Loucy (cell line): ENCODE results near the gene CHCHD6.

Experiments used
- H2AFZ ChIP-seq: fragments of 200-600 bp; sonication (generic); 2 replicates; pipeline ENCODE4 v1.6.0; 2016; ENCODE audit warnings: antibody characterized with exemption, mild to moderate bottlenecking, low read length, moderate library complexity
- H3F3A ChIP-seq: fragments of 200-600 bp; 2 replicates; pipeline ENCODE4 v1.6.0; 2016; ENCODE audit warnings: antibody characterized with exemption, low read depth, mild to moderate bottlenecking
- H3K27me3 ChIP-seq: fragments of 200-600 bp; sonication (generic); 2 replicates; pipeline ENCODE4 v1.6.1; 2014; ENCODE audit warnings: low read length, mild to moderate bottlenecking; ENCODE audit not compliant: insufficient read depth, poor library complexity, severe bottlenecking
- H3K36me3 ChIP-seq: fragments of 200-600 bp; sonication (generic); 2 replicates; pipeline ENCODE4 v1.6.1; 2016; ENCODE audit warnings: low read length; ENCODE audit not compliant: insufficient read depth
- H3K4me1 ChIP-seq: fragments of 200-600 bp; sonication (generic); 2 replicates; pipeline ENCODE4 v1.5.1; 2014; ENCODE audit warnings: low read length, mild to moderate bottlenecking; ENCODE audit not compliant: insufficient read depth, poor library complexity, severe bottlenecking
- H3K4me2 ChIP-seq: fragments of 200-600 bp; sonication (generic); 2 replicates; pipeline ENCODE4 v1.6.0; 2014; ENCODE audit warnings: antibody characterized with exemption, low read length, low read depth, mild to moderate bottlenecking; ENCODE audit not compliant: poor library complexity, severe bottlenecking
- H3K4me3 ChIP-seq: fragments of 200-600 bp; sonication (generic); 2 replicates; pipeline ENCODE4 v1.5.1; 2014; ENCODE audit warnings: low read length, mild to moderate bottlenecking, mixed read lengths; ENCODE audit not compliant: poor library complexity, severe bottlenecking
- H3K79me2 ChIP-seq: fragments of 200-600 bp; sonication (generic); 2 replicates; pipeline ENCODE4 v1.6.1; 2014; ENCODE audit warnings: low read length; ENCODE audit not compliant: insufficient read depth
- H3K9ac ChIP-seq: fragments of 200-600 bp; sonication (generic); 2 replicates; pipeline ENCODE4 v1.6.0; 2014; ENCODE audit warnings: mild to moderate bottlenecking, low read depth, low read length, moderate library complexity; ENCODE audit not compliant: poor library complexity, severe bottlenecking
- H3K9me2 ChIP-seq: fragments of 200-600 bp; sonication (generic); replicated peaks from 2 replicates; pipeline ENCODE4 v1.6.1; 2016; ENCODE audit warnings: low read depth, low read length, mixed read lengths
- H3K9me3 ChIP-seq: fragments of 200-600 bp; sonication (generic); 2 replicates; pipeline ENCODE4 v1.6.1; 2014; ENCODE audit warnings: mild to moderate bottlenecking, antibody characterized with exemption, low read length, low read depth; ENCODE audit not compliant: insufficient read depth
- H4K20me1 ChIP-seq: fragments of 200-600 bp; sonication (generic); 2 replicates; pipeline ENCODE4 v1.6.0; 2014; ENCODE audit warnings: antibody characterized with exemption, low read length, mild to moderate bottlenecking; ENCODE audit not compliant: insufficient read depth, poor library complexity, severe bottlenecking
- EZH2phosphoT487 ChIP-seq: fragments of 200-600 bp; IDR thresholded peaks from 2 replicates; pipeline ENCODE4 v1.6.1; 2018; ENCODE audit warnings: antibody characterized with exemption, mild to moderate bottlenecking, moderate library complexity, borderline replicate concordance
- TF ChIP-seq, protein P1 (sequence below): fragments of 200-600 bp; sonication (generic); conservative IDR thresholded peaks from 2 replicates; pipeline ENCODE4 v1.5.1; 2014; ENCODE audit warnings: mild to moderate bottlenecking, antibody characterized with exemption, low read length

Gene CHCHD6

DNA sequence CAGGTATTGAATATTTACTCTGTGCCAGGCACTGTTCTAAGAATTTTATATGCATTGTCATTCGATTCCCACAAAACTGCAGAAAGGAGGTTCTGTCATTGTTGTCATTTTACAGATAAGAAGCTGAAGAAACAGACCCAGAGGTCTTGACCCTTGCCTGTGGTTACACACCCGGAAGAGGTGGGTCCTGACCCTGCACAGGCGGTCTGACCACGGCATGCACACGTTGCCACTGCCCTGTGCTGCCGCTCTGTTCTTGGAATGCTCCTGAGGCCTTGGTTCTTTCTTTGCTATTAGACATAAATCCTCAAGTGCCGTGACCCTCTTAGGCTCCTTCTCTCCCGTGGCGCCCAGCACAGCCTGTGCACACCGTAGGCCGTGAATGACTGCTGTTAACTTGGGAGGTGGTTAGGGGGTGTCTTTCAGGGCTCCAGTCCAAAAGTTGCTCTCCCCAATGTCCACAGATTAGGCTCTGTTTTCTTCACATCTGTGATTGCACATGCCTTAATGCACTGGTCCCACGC lies 204.8 kb downstream of the CHCHD6 start:
- H3F3A ChIP-seq: no peaks in the 10 kb centered on the region
- no peaks in the 10 kb centered on the region for H3K9me2 ChIP-seq
- H3K4me1 ChIP-seq: peaks cover 16% of the 10 kb centered on the region
- peaks cover 85% of the 10 kb centered on the region for H3K27me3 ChIP-seq
- peaks cover 66% of the 10 kb centered on the region for H4K20me1 ChIP-seq
- TF ChIP-seq, protein P1, sequence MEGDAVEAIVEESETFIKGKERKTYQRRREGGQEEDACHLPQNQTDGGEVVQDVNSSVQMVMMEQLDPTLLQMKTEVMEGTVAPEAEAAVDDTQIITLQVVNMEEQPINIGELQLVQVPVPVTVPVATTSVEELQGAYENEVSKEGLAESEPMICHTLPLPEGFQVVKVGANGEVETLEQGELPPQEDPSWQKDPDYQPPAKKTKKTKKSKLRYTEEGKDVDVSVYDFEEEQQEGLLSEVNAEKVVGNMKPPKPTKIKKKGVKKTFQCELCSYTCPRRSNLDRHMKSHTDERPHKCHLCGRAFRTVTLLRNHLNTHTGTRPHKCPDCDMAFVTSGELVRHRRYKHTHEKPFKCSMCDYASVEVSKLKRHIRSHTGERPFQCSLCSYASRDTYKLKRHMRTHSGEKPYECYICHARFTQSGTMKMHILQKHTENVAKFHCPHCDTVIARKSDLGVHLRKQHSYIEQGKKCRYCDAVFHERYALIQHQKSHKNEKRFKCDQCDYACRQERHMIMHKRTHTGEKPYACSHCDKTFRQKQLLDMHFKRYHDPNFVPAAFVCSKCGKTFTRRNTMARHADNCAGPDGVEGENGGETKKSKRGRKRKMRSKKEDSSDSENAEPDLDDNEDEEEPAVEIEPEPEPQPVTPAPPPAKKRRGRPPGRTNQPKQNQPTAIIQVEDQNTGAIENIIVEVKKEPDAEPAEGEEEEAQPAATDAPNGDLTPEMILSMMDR: no peak
- TF ChIP-seq EZH2phosphoT487: no peak
- no peak overlapping the region for H3K9ac ChIP-seq
- H3K79me2 ChIP-seq: no peaks in the 10 kb centered on the region
- no peaks in the 10 kb centered on the region for H3K36me3 ChIP-seq
- no peak overlapping the region for H3K4me2 ChIP-seq
- H3K4me3 ChIP-seq: no peak overlapping the region
- no peaks in the 10 kb centered on the region for H3K9me3 ChIP-seq
- H2AFZ ChIP-seq: no peak overlapping the region

- TF ChIP-seq, protein P1: no peak
- TF ChIP-seq EZH2phosphoT487: no peak
- peaks cover 74% of the 10 kb centered on the region for H4K20me1 ChIP-seq
- H3K9me3 ChIP-seq: no peaks in the 10 kb centered on the region
- H3K4me2 ChIP-seq: no peak overlapping the region
- no peaks in the 10 kb centered on the region for H3K36me3 ChIP-seq
- peaks cover 86% of the 10 kb centered on the region for H3K27me3 ChIP-seq
- no peaks in the 10 kb centered on the region for H3K9me2 ChIP-seq
- H3K4me1 ChIP-seq: peaks cover 16% of the 10 kb centered on the region
- H3K9ac ChIP-seq: no peak overlapping the region
- no peaks in the 10 kb centered on the region for H3K79me2 ChIP-seq
- no peak overlapping the region for H3K4me3 ChIP-seq
- H2AFZ ChIP-seq: no peak overlapping the region
- H3F3A ChIP-seq: no peaks in the 10 kb centered on the region
Observed at GRCh38 chr3:126910231-126910630, 206.2 kb downstream of the CHCHD6 start.

- H2AFZ ChIP-seq: no peak overlapping the region
- peak overlapping the region; percentile 30 for H3K4me2 ChIP-seq
- H3K9ac ChIP-seq: no peak overlapping the region
Observed at GRCh38 chr3:126911162-126912026, 207.4 kb downstream of the CHCHD6 start.

More at GRCh38 chr3:126911162-126912026, 207.4 kb downstream of the CHCHD6 start:
- Histone ChIP-seq H3F3A (no peaks in the 10 kb centered on the region), H3K79me2 (no peaks in the 10 kb centered on the region), H4K20me1 (peaks cover 70% of the 10 kb centered on the region), H3K4me3 (no peak overlapping the region), H3K4me1 (peaks cover 16% of the 10 kb centered on the region), H3K9me3 (no peaks in the 10 kb centered on the region), H3K9me2 (no peaks in the 10 kb centered on the region), H3K36me3 (no peaks in the 10 kb centered on the region), H3K27me3 (peaks cover 79% of the 10 kb centered on the region)
- TF ChIP-seq EZH2phosphoT487: peak; percentile 95
- TF ChIP-seq, protein P1: no peak
